Glomerular visceral epithelial cell (primary cell): ENCODE data around the gene GALNT11.
"Not testable (repeated sequence)": the region's sequence is repeated elsewhere in the genome, so short reads cannot be mapped to it uniquely, and the experiment has no call there.

Source experiments
- DNase-seq: peaks from one replicate; pipeline ENCODE4 v3.0.0-alpha.2; 2016; ENCODE audit errors: extremely low spot score

The GALNT11 gene

GRCh38 chr7:152027491-152028365 lies 2.3 kb downstream of the GALNT11 start:
- not testable (repeated sequence) for DNase-seq

- peak; percentile 6 for DNase-seq
Observed at GRCh38 chr7:152030059-152030458, 4.6 kb downstream of the GALNT11 start.

- DNase-seq, result not testable (repeated sequence)
Observed at GRCh38 chr7:152030639-152031038, 5.2 kb downstream of the GALNT11 start.

GRCh38 chr7:152035817-152036216 lies 10.3 kb downstream of the GALNT11 start:
- no peak for DNase-seq

GRCh38 chr7:152038410-152038809 lies 12.9 kb downstream of the GALNT11 start:
- DNase-seq, result not testable (repeated sequence)

GRCh38 chr7:152043086-152043485 lies 17.6 kb downstream of the GALNT11 start:
- DNase-seq, result peak; percentile 18

- DNase-seq, result not testable (repeated sequence)
Observed at GRCh38 chr7:152044909-152045308, 19.4 kb downstream of the GALNT11 start.

GRCh38 chr7:152046531-152046930 lies 21.1 kb downstream of the GALNT11 start:
- DNase-seq, result no peak

- DNase-seq, result no peak
Observed at GRCh38 chr7:152048051-152048450, 22.6 kb downstream of the GALNT11 start.

- DNase-seq, result peak; percentile 11
Observed at GRCh38 chr7:152050547-152050971, 25.1 kb downstream of the GALNT11 start.

- no peak for DNase-seq
Observed at GRCh38 chr7:152051968-152052367, 26.5 kb downstream of the GALNT11 start.

- DNase-seq, result no peak
Observed at GRCh38 chr7:152052771-152053170, 27.3 kb downstream of the GALNT11 start.

- no peak for DNase-seq
Observed at GRCh38 chr7:152054367-152055230, 29.1 kb downstream of the GALNT11 start.

GRCh38 chr7:152056621-152057274 lies 31.3 kb downstream of the GALNT11 start:
- DNase-seq, result no peak

GRCh38 chr7:152059311-152059710 lies 33.8 kb downstream of the GALNT11 start:
- no peak for DNase-seq

- DNase-seq, result not testable (repeated sequence)
Observed at GRCh38 chr7:152061086-152061485, 35.6 kb downstream of the GALNT11 start.

GRCh38 chr7:152063192-152063591 lies 37.7 kb downstream of the GALNT11 start:
- DNase-seq, result not testable (repeated sequence)

- not testable (repeated sequence) for DNase-seq
Observed at GRCh38 chr7:152063821-152064220, 38.3 kb downstream of the GALNT11 start.

GRCh38 chr7:152065800-152066344 lies 40.4 kb downstream of the GALNT11 start:
- not testable (repeated sequence) for DNase-seq

GRCh38 chr7:152072421-152072820 lies 46.9 kb downstream of the GALNT11 start:
- no peak for DNase-seq

- DNase-seq, result no peak
Observed at GRCh38 chr7:152073352-152073751, 47.9 kb downstream of the GALNT11 start.

GRCh38 chr7:152074673-152075072 lies 49.2 kb downstream of the GALNT11 start:
- no peak for DNase-seq
